ENCODE data around the gene GMDS.

Gene GMDS

DNA sequence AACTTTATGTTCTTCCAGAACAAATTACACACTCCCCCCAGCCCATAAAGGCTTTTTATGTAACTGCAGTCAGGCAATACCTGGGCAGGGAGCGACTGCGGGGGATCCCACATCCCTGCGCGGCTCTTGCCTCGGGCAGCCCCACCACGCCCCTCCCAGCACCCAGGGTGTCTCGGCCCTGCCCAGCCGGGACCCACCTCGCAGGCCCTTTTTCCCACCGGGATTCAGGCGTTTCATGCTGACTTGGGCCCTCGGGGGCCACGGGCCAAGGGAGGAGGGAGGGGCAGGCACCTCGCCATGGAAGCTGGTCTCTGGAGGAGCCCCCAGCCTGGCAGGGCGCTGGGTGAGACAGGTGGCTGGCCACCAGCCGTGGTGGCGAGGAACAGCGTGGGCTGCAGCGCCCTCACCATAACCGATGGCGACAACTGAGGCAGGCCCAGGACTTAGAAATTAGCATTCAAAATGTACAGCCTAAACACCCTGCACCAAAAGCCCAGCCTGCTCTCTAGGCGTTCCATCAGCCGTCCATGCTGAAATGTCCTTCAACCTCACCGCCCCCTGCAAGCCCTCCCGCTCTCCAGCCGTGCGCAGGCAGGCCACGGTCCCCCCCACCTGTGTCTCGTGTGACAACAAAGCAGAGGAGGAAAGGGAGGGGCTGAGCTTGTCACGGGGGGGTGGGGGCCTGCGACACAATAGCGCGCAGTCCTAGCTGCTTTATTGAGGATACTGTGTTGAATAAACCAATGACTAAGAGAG is 650.8 kb downstream of the GMDS start:
- Histone ChIP-seq H3K27me3 (ENCODE audit: control insufficient read depth, insufficient read depth, low read length) (no peaks in the 10 kb centered on the region), H3K27ac (ENCODE audit: low read length) (no peak overlapping the region), H3K9me3 (ENCODE audit: control insufficient read depth, insufficient read depth, low read length) (no peaks in the 10 kb centered on the region), H3K4me3 (ENCODE audit: low read length) (no peak overlapping the region), H3K36me3 (ENCODE audit: control insufficient read depth, insufficient read depth, low read length) (no peaks in the 10 kb centered on the region), H3K4me1 (ENCODE audit: control insufficient read depth, insufficient read depth, low read length) (peaks cover 1% of the 10 kb centered on the region)
- no peak for DNase-seq (ENCODE audit: low read depth, low spot score)
- no CpG with 5 or more reads among the region's 33 CpGs for WGBS (ENCODE audit: insufficient coverage, insufficient read length)

DNA sequence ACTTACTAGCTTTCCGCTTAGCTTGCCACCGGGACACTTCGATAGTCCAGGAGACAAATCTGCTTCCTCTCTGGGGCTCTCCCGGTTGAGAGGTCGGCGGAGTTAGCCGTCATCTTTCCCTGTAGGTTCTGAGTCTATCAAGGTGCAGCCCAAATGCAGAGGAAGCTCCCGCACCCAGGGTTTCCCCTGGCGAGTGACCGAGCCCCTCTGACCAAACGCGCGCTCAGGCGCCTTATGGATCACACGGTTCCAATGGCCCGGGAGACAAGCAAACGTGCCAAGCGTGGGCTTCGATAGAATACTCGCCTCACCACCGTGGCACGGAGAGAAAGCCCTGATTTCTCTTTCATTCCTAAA is 651.5 kb downstream of the GMDS start:
- H3K4me3 ChIP-seq (ENCODE audit: low read length): no peak overlapping the region
- H3K27ac ChIP-seq (ENCODE audit: low read length): no peak overlapping the region
- WGBS (ENCODE audit: insufficient coverage, insufficient read length): no CpG with 5 or more reads among the region's 22 CpGs

DNA sequence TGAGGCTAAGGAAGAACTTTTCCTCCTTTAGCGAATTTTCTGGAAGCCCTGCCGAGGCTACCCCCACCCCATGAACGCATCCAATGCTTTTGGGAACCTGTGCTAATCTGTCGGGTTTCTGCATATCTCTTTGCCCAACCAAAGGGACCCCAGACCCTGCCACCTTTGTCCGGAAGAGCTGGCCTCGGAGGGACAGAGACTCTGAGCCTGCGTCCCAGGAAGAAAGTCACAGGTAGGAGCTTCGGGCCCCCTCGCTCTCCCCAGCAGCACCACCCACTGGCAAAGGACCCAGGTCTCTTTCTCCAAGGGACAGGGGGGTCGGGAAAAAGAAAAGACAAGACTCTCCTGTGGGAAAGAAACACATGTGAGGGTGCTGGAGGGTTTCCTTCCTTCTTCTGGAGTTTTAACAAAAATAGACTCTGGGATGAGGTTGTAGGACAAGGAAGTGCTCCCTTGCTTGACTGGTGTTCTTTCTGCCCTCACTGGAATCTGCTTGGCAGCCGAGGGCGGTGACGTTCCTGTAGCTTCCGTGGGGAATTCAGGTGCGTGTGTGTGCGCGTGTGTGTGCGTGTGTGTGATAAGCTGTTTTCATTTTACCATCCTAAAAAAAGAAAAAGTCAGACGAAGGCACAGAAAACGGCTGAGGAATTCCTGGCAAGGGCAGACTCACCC is 652.0 kb downstream of the GMDS start:
- Histone ChIP-seq H3K27ac (ENCODE audit: low read length) (no peak overlapping the region), H3K9me3 (ENCODE audit: control insufficient read depth, insufficient read depth, low read length) (no peaks in the 10 kb centered on the region), H3K36me3 (ENCODE audit: control insufficient read depth, insufficient read depth, low read length) (no peaks in the 10 kb centered on the region), H3K27me3 (ENCODE audit: control insufficient read depth, insufficient read depth, low read length) (no peaks in the 10 kb centered on the region), H3K4me3 (ENCODE audit: low read length) (no peak overlapping the region), H3K4me1 (ENCODE audit: control insufficient read depth, insufficient read depth, low read length) (peaks cover 1% of the 10 kb centered on the region)
- DNase-seq (ENCODE audit: low read depth, low spot score): no peak
- no CpG with 5 or more reads among the region's 20 CpGs for WGBS (ENCODE audit: insufficient coverage, insufficient read length)

More for the DNA sequence above, 651.5 kb downstream of the GMDS start:
- Histone ChIP-seq H3K36me3 (ENCODE audit: control insufficient read depth, insufficient read depth, low read length) (no peaks in the 10 kb centered on the region), H3K4me1 (ENCODE audit: control insufficient read depth, insufficient read depth, low read length) (peaks cover 1% of the 10 kb centered on the region), H3K9me3 (ENCODE audit: control insufficient read depth, insufficient read depth, low read length) (no peaks in the 10 kb centered on the region), H3K27me3 (ENCODE audit: control insufficient read depth, insufficient read depth, low read length) (no peaks in the 10 kb centered on the region)
- no peak for DNase-seq (ENCODE audit: low read depth, low spot score)

DNA sequence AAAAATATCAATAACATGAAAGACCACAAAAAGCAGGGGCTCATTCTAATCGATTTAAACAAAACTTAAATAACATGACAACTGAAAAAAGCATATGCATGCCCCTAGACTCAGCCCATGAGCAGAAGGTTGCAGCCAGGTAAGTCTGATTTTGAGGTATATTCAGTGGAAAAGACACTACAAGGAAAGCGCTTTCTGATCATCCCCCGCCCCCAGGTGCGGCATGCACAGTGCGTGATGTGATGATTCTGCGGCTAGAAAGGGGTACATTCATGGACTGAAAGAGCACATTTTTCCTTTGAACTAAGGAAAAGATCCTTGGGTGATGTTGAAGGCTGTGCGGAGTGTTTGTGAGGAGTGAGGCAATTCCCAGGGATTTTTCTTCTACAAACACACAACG is 652.6 kb downstream of the GMDS start:
- Histone ChIP-seq H3K9me3 (ENCODE audit: control insufficient read depth, insufficient read depth, low read length) (no peaks in the 10 kb centered on the region), H3K27ac (ENCODE audit: low read length) (no peak overlapping the region), H3K4me3 (ENCODE audit: low read length) (no peak overlapping the region), H3K4me1 (ENCODE audit: control insufficient read depth, insufficient read depth, low read length) (peaks cover 1% of the 10 kb centered on the region), H3K27me3 (ENCODE audit: control insufficient read depth, insufficient read depth, low read length) (no peaks in the 10 kb centered on the region), H3K36me3 (ENCODE audit: control insufficient read depth, insufficient read depth, low read length) (no peaks in the 10 kb centered on the region)
- no peak for DNase-seq (ENCODE audit: low read depth, low spot score)
- no CpG with 5 or more reads among the region's 8 CpGs for WGBS (ENCODE audit: insufficient coverage, insufficient read length)

DNA sequence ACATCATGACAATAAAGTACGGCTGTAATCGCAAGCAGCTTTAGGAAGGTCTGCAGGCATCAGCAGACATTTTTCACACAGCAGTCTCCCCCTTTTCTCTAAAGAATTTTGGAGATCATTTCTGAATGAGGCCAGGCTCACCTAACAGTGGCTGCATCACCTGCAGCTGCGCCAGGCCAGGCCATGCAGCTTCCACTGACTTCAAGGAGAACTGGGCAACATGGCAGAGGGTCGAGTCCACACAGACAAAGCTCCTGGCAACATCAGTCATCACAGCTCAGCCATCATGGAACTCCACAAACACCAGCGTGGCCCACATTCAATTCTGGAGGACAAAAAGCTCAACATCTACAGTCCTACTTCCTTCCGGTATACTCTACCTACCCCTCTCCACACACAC is 653.5 kb downstream of the GMDS start:
- Histone ChIP-seq H3K4me1 (ENCODE audit: control insufficient read depth, insufficient read depth, low read length) (peaks cover 1% of the 10 kb centered on the region), H3K4me3 (ENCODE audit: low read length) (no peak overlapping the region), H3K27ac (ENCODE audit: low read length) (no peak overlapping the region), H3K9me3 (ENCODE audit: control insufficient read depth, insufficient read depth, low read length) (no peaks in the 10 kb centered on the region), H3K27me3 (ENCODE audit: control insufficient read depth, insufficient read depth, low read length) (no peaks in the 10 kb centered on the region), H3K36me3 (ENCODE audit: control insufficient read depth, insufficient read depth, low read length) (no peaks in the 10 kb centered on the region)
- WGBS (ENCODE audit: insufficient coverage, insufficient read length): no CpG with 5 or more reads among the region's 6 CpGs
- DNase-seq (ENCODE audit: low read depth, low spot score): no peak

DNA sequence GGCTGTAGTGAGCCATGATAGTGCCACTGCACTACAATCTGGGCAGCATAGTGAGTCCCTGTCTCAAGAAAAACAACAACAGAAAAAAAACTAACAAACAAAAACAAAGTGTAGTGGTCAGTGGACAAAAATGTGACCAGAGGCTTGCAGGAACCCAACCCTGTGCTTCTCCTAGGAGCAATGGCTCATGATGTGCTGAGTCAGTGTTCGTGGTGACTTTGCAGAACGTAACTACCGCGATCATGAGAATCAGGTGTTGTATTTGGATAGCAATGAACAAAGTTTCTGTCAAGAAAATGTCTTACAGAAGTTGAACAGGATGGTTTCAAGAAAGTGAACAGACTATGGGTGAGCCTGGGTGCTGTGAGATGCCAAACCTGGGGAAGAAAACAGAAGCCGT is 654.2 kb downstream of the GMDS start:
- no peak overlapping the region for H3K4me3 ChIP-seq (ENCODE audit: low read length)
- no peaks in the 10 kb centered on the region for H3K27me3 ChIP-seq (ENCODE audit: control insufficient read depth, insufficient read depth, low read length)
- no peaks in the 10 kb centered on the region for H3K36me3 ChIP-seq (ENCODE audit: control insufficient read depth, insufficient read depth, low read length)
- no peaks in the 10 kb centered on the region for H3K9me3 ChIP-seq (ENCODE audit: control insufficient read depth, insufficient read depth, low read length)
- peaks cover 1% of the 10 kb centered on the region for H3K4me1 ChIP-seq (ENCODE audit: control insufficient read depth, insufficient read depth, low read length)
- no peak for DNase-seq (ENCODE audit: low read depth, low spot score)
- no CpG with 5 or more reads among the region's 5 CpGs for WGBS (ENCODE audit: insufficient coverage, insufficient read length)
- H3K27ac ChIP-seq (ENCODE audit: low read length): no peak overlapping the region

DNA sequence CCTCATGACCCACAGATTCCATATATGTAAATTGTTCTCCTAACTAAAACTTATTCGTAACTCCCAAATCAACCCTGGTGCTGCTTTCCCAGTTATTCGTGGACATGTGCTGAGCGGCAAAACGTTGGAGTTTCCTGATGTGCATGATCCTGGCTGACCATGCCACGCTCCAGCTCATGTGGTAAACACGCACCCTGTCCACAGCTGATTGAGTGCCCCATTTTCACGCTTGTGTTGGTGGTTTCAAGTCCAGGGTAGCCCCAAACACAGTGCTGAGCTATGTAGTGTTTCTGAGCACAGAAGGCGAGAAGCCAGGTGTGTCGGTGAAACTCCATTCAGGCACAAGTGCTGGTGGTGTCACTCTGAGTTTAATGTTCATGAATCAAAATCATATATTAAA is 654.8 kb downstream of the GMDS start:
- no peak for DNase-seq (ENCODE audit: low read depth, low spot score)
- H3K4me1 ChIP-seq (ENCODE audit: control insufficient read depth, insufficient read depth, low read length): no peaks in the 10 kb centered on the region; the same call in 1 of the 2 replicates
- H3K36me3 ChIP-seq (ENCODE audit: control insufficient read depth, insufficient read depth, low read length): no peaks in the 10 kb centered on the region
- H3K9me3 ChIP-seq (ENCODE audit: control insufficient read depth, insufficient read depth, low read length): no peaks in the 10 kb centered on the region
- H3K27me3 ChIP-seq (ENCODE audit: control insufficient read depth, insufficient read depth, low read length): no peaks in the 10 kb centered on the region
- H3K4me3 ChIP-seq (ENCODE audit: low read length): no peak overlapping the region
- WGBS (ENCODE audit: insufficient coverage, insufficient read length): no CpG with 5 or more reads among the region's 9 CpGs
- no peak overlapping the region for H3K27ac ChIP-seq (ENCODE audit: low read length)

DNA sequence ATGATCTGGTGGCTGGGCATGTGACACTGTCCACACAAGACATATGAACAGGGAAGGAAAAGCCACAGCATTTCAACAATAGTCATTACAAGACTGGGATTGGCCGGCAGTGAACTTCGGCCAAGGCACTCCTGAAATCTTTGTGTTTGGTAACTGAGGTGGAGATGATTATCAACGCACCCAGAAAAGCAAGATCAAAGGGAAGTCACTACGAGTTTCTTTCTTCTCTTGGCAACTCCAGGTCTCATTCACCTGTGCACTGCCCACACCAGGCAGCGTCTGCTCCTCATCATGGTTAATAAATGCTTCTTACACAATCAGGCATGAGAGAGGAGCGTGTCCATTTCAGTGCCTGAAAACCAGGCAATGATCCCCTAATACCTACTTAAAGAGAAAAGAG is 656.2 kb downstream of the GMDS start:
- H3K9me3 ChIP-seq (ENCODE audit: control insufficient read depth, insufficient read depth, low read length): no peaks in the 10 kb centered on the region
- DNase-seq (ENCODE audit: low read depth, low spot score): no peak
- H3K4me3 ChIP-seq (ENCODE audit: low read length): no peak overlapping the region
- H3K27ac ChIP-seq (ENCODE audit: low read length): no peak overlapping the region
- H3K27me3 ChIP-seq (ENCODE audit: control insufficient read depth, insufficient read depth, low read length): no peaks in the 10 kb centered on the region
- H3K36me3 ChIP-seq (ENCODE audit: control insufficient read depth, insufficient read depth, low read length): no peaks in the 10 kb centered on the region
- WGBS (ENCODE audit: insufficient coverage, insufficient read length): no CpG with 5 or more reads among the region's 6 CpGs
- no peaks in the 10 kb centered on the region; the same call in 1 of the 2 replicates for H3K4me1 ChIP-seq (ENCODE audit: control insufficient read depth, insufficient read depth, low read length)

DNA sequence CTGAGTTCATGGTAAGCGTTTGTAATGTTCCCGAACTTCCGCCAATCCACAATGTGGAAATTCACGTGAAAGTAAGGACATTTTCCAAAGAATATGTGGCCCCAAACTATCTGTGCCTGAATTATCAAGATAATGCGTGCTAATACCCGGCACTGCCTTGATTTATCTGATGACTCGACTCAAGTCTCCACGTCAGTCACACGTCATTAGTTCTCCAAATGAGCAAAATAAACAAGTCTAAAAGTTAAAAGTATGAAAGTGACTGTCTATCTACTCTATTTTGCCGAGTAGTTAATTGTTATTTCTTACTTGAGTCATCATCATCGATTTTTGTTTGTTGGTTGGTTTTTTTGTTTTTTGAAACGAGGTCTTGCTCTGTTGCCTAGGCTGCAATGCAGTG is 657.4 kb downstream of the GMDS start:
- Histone ChIP-seq H3K4me1 (ENCODE audit: control insufficient read depth, insufficient read depth, low read length) (no peaks in the 10 kb centered on the region; the same call in 1 of the 2 replicates), H3K9me3 (ENCODE audit: control insufficient read depth, insufficient read depth, low read length) (no peaks in the 10 kb centered on the region), H3K27me3 (ENCODE audit: control insufficient read depth, insufficient read depth, low read length) (no peaks in the 10 kb centered on the region), H3K36me3 (ENCODE audit: control insufficient read depth, insufficient read depth, low read length) (no peaks in the 10 kb centered on the region), H3K27ac (ENCODE audit: low read length) (no peak overlapping the region), H3K4me3 (ENCODE audit: low read length) (no peak overlapping the region)
- no CpG with 5 or more reads among the region's 12 CpGs for WGBS (ENCODE audit: insufficient coverage, insufficient read length)
- DNase-seq (ENCODE audit: low read depth, low spot score): no peak

DNA sequence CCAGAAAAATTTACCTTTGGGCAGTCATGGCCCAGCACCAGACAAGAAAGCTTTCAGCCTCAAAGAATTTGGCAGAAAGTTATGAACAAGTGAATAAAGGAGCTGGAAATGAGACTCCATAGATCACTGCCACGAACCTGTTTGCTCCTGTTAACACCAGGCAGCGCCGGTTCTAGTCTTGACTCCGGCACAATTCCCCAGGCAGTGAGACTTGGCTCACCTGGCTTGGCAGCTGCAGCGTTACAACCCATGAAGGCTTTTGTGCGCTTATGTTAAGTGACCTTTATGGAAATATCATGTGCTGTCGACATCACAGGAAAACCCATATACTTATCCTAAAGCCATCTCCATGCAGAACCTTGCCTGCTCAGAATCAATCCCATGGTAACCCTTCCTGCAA is 657.9 kb downstream of the GMDS start:
- no peak for DNase-seq (ENCODE audit: low read depth, low spot score)
- Histone ChIP-seq H3K9me3 (ENCODE audit: control insufficient read depth, insufficient read depth, low read length) (no peaks in the 10 kb centered on the region), H3K4me1 (ENCODE audit: control insufficient read depth, insufficient read depth, low read length) (no peaks in the 10 kb centered on the region; the same call in 1 of the 2 replicates), H3K4me3 (ENCODE audit: low read length) (no peak overlapping the region), H3K36me3 (ENCODE audit: control insufficient read depth, insufficient read depth, low read length) (no peaks in the 10 kb centered on the region), H3K27ac (ENCODE audit: low read length) (no peak overlapping the region), H3K27me3 (ENCODE audit: control insufficient read depth, insufficient read depth, low read length) (no peaks in the 10 kb centered on the region)
- WGBS (ENCODE audit: insufficient coverage, insufficient read length): no CpG with 5 or more reads among the region's 7 CpGs
